CD4-positive, alpha-beta T cell treated with Interleukin-12 subunit alpha and Interleukin-12 subunit beta, for 1 hour (primary cell): ENCODE data around the gene SYT7.

ENCODE experiments used
- DNase-seq: peaks from one replicate; pipeline ENCODE4 v3.0.0-alpha.2; 2020

Gene SYT7

GRCh38 chr11:61609000-61609979 lies 28.4 kb upstream of the SYT7 start:
- no peak for DNase-seq

GRCh38 chr11:61607920-61608599 lies 27.2 kb upstream of the SYT7 start:
- no peak for DNase-seq

GRCh38 chr11:61607426-61607825 lies 26.6 kb upstream of the SYT7 start:
- DNase-seq: no peak

GRCh38 chr11:61603667-61604066 lies 22.8 kb upstream of the SYT7 start:
- DNase-seq: no peak

GRCh38 chr11:61602775-61603569 lies 22.1 kb upstream of the SYT7 start:
- no peak for DNase-seq

GRCh38 chr11:61601512-61601911 lies 20.6 kb upstream of the SYT7 start:
- no peak for DNase-seq

- DNase-seq: no peak
These were observed 19.3 kb upstream of the SYT7 start for GRCh38 chr11:61599968-61600710.

- no peak for DNase-seq
These were observed 18.3 kb upstream of the SYT7 start for GRCh38 chr11:61598886-61599868.

- DNase-seq: no peak
These were observed 17.5 kb upstream of the SYT7 start for GRCh38 chr11:61598374-61598773.

GRCh38 chr11:61596990-61597389 lies 16.1 kb upstream of the SYT7 start:
- no peak for DNase-seq

- DNase-seq: no peak
These were observed 15.7 kb upstream of the SYT7 start for GRCh38 chr11:61596542-61596941.

- DNase-seq: no peak
These were observed 14.0 kb upstream of the SYT7 start for GRCh38 chr11:61594907-61595257.

- no peak for DNase-seq
These were observed 12.3 kb upstream of the SYT7 start for GRCh38 chr11:61593151-61593550.

- no peak for DNase-seq
These were observed 11.3 kb upstream of the SYT7 start for GRCh38 chr11:61592176-61592575.

GRCh38 chr11:61589961-61590360 lies 9.1 kb upstream of the SYT7 start:
- no peak for DNase-seq

GRCh38 chr11:61588728-61589191 lies 7.9 kb upstream of the SYT7 start:
- DNase-seq: no peak

- DNase-seq: peak; percentile 66
These were observed 7.3 kb upstream of the SYT7 start for GRCh38 chr11:61587951-61588727.

GRCh38 chr11:61587541-61587941 lies 6.7 kb upstream of the SYT7 start:
- DNase-seq: peak; percentile 32

GRCh38 chr11:61586792-61587430 lies 6.0 kb upstream of the SYT7 start:
- DNase-seq: no peak

GRCh38 chr11:61585115-61585514 lies 4.2 kb upstream of the SYT7 start:
- DNase-seq: no peak
